Hepatic stellate cell (primary cell): ENCODE results near the gene LRRFIP1.

Experiments used
- DNase-seq: peaks from one replicate; pipeline ENCODE4 v3.0.0; 2011; ENCODE audit warnings: low spot score

Gene LRRFIP1

DNA sequence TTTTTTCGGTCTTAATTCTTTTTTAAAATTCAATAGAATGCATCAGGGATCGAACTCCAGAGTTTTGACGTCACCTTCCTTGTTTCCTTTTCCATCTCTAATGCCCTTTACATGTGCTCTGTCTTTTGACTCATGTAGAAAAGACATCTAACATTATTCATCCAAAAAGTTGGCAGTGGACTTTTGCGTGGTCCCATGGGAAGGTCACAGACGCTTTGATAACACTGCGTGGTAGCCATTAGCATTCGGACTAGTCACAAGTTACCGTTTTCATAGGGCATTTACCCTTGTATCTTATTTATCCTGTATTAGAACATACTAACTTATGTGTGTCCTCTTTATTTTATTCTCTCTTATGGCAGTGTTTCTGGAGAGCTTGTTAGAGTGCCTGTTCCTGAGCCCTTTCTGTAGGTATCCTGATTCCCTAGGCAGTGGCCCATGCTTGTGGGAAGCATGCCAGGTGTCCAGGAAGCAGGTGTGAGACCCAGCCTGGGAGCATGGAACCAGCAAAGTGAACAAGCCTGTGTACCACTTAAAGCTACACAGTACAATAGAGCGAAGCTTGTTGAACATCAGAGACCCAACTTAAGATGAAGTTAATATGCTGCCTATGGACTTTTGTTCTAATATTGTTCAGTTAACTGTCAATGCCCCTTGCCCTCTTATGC lies 97.6 kb downstream of the LRRFIP1 start:
- no peak for DNase-seq

- no peak for DNase-seq
Measured at GRCh38 chr2:237725661-237726060, 98.3 kb downstream of the LRRFIP1 start.

DNA sequence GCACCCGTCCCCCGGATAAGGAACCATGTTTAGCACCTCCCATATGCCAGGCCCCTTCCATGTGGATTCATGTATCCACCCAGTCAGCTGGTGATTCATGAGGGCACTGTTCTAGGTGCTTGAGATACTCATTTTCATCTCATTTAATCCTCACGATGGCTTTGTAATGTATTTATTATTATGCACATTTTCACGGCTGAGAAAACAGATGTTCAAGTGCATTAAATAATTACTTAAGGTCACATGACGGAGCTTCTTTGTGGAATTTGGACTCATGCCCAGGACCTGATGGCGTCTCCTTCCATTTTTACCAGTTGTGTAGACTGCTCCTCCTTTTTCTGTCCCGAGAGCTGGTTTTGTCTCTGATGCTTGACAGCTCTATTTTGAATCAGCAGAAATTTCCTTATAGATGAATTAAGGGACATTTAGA lies 99.0 kb downstream of the LRRFIP1 start:
- DNase-seq: peak; percentile 54

GRCh38 chr2:237727363-237727762 lies 100.0 kb downstream of the LRRFIP1 start:
- no peak for DNase-seq

DNA sequence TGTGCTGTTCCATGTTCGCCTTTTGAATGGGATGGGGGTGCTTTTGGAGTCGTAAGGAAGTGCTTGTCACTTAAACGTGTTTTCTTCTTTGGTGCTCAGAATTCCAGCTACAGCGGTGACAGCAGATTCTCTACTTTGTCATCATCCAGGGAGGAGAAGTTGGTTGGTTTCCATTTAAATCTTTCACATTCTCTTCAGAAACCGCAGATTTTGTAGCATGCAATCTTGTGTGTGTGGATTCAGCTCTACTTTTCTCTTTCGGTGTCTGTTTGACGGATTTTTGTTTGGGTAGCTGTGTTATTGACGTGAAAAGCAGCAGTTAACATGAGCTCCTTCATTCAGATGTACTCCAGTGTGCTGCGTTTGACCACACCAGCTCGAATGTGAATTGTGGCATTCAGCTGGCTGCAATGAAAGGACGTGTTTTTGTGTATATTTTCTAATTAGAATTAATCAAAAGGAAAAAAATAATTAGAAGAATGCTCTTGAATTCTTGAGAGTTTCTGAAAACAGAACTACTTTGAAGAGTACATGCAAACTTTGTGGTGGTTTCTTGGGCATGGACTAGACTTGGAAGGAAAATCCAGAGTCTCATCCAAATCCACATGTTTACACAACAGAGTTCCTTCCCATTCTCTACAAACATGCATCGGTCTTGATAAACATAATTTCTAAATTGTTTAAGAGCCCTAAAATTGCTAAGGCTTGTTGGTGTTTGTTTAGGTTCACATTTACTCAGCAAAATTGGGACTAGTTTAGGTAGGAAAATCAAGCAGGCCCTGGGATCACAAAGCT lies 102.5 kb downstream of the LRRFIP1 start:
- no peak for DNase-seq

DNA sequence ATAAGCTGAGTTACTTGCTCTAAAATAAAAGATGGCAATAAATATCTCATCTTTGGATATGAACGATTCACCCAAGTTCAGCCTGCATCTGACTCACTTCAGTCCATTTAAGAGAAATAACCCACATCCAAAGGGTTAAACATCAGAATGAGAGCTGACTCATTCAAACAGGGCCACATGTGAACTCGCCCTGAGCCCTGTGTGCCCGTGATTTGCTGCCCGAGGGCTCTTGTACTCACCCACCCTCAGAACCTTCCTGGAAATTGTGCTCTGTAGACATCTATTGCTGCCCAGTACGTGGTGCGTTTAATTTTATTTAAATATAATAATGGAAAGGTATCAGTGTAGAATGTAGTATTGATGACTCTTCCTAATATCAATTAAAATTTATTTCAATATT lies 104.3 kb downstream of the LRRFIP1 start:
- peak; percentile 64 for DNase-seq

DNA sequence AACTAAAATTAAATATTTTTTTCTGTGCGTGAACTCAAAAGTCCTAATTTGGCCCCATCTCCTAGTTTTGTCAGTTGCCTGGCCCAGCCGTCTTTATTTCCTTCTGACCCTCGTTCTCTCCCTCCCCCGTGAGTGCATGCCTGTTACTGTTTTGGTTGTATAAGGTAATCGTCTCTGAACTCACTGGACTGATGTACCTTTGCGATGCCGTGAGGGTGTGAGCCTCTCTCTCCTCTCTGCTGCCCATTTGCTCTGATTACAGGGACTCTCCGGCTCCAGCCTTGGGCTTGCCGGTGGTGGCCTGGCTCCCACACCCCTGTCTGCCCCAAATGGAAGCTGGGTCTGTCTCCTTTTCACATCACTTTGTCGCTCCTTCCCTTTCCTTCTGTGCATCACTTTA lies 104.7 kb downstream of the LRRFIP1 start:
- DNase-seq: no peak

DNA sequence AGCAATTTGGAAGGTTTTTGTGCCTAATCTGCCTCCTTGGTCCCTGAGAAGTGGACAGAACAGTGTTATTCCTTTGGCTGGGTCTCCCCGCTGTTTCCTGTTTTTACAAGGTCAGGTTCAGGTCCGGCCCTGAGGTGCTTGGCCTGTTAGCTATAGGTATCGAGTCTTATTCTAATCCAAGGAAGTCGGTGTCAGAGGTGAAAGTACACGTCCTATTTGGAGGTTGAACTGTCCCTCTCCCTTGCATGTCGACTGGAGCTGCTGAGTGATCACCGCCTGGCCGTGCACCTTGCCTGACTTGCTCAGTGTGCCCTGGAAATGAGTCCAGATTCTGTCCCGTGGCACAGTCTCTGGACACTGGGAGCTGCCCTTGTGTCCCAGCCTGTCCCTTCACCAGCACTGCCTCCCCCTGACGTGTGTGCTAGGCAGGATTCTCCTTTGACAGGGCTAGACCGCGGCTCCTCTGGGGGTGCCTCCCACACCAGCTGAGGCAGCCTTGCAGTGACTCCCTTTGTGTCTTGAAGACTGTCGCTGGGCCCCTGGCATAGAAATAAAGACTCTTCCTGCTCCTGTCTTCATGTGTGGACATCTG lies 105.5 kb downstream of the LRRFIP1 start:
- no peak for DNase-seq

DNA sequence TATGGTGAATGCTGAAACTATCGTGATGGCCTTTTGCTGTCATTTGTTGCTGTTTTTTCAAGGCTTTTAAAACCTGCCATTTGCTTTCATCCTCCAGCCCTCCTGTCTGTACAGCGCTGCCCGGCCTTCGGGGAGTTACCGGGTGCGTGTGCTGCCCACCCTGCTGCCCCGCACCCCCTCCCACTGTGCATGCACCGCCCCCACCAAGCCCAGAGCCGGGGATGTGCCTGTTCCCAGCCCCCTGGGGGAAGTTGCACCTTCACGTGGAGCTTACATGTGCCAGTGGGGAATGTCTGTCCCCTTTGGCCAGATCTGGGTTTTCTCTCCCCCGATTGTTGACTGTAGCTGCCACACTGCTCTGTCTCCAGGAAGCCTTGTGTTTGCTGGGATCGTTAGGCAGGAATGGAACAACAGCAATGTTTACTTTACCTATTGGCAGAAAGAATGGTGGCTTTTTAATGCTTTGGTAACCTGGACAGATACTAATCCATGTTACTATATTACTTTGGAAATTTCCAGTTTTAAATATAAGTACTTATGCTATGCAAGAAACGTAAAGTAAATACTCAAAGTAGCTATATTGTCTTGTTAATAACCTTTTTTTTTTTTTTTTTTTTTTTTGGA lies 106.4 kb downstream of the LRRFIP1 start:
- DNase-seq: no peak

DNA sequence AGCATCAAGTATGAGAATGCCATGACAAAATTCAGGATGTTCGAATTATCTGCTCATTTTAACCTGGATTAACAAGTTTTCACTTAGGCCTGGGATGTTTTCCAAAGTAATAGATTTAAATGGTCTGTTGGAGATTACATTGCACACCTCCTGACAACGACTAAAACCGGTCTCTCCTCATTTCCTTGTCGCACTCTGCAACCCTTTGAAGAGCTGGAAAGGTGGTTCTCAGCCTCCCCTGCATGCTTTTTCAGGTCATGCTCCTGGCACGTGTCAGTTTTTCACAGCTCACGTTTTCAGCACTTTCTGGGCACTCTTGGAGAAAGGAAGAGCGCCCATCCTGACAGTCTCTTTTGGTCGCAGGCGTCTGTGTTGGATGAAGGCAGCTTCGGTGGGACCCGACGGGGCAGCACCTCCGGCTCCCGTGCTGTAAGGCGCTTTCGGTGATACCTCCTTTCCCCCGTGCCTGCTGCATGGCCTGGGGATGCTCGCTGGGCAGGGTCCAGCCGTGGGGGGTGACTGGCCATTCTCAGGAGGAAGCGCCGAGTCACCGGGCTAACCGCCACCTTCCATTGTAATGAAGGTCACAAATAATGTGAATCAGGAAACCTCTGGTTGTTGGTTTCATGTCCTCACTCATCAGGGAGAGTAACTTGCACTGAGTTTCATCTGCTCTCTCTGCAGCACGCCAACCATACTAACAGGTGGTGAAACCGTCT lies 107.7 kb downstream of the LRRFIP1 start:
- no peak for DNase-seq

DNA sequence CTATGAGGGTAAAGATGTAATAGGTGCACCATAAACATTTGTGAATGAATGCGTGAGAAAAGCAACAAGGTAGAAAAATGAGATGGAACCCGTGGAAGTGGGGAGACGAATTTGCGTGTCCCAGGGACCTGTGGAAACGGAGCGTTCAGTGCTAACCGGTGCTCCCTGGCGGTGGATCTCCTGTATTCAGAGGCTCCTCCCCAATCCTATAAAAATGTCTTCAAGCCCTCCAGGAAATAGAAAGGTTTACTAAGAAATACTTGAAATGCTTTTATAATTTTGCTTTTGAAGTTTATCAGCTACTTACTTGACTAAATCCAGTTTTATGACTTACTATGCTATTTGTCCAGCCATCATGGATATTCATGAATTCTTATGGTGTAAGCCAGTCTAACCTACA lies 108.4 kb downstream of the LRRFIP1 start:
- no peak for DNase-seq

DNA sequence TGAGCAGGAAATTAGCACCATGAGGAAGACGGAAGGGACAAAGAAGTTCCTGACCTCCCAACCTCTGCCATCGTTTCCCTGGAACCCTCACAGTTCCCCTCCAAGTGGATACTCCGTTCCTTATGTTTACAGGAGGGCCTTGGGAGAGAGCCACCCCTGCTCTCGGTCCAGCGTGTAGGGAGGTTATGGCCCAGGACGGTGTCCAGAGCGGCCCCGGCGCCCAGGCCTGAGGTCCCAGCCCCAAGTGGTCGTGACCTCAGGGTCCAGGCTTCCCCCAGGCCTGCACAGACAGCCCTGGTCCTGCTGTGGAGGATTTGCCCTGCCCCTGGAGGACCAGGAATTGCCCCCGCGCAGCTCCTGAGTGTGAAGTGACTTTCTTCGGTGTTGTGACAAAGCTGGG lies 109.4 kb downstream of the LRRFIP1 start:
- DNase-seq: no peak

DNA sequence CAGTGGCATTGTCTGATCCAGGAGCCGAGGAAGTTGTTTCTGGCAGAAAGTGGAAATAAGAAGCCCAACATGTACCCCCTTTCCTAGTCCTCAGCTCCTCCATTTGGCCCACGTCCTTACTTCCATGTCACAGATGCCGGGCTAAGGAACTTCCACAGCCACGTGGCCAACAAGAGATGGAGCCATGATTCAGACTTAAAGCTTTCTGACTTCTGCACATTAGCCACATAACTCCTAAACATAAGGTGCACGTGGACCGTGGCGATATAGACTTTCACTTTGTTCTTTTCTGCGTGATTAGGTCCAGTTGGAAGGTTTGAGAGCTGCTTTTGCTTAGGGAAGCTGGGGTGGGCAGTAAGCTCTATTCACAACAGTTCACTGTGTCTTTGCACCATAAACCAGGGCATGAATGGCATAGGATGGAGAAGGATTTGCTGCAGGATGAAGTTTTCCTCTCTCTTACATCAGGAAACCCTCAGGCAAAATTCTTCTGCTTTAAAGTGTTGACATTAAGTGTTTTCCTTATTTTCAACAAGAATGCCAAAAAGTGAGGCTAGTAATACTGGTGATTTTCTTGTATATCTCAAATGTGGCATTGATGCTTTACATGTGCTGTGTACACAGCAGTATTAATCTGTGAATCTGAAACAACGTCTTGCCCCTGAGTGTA lies 109.9 kb downstream of the LRRFIP1 start:
- DNase-seq: no peak

DNA sequence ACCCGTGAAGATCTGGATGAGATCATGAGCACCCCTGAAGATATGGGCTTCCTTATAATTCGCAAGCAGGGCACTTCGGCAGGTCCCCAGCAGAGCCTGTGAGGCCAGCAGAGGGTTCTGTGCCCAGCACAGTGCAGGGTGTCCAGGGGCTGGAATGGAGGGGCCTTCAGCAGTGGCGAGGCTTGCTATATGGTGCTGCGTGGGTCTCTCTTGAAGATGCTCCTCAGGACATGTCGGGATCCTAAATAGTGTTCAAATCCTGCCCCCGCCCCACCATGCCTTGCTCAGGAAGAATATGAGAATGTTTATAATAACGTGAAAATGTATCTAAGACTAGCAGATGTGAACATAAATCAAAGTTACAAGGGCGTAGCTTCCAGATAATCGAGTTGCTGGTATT lies 110.9 kb downstream of the LRRFIP1 start:
- DNase-seq: no peak

DNA sequence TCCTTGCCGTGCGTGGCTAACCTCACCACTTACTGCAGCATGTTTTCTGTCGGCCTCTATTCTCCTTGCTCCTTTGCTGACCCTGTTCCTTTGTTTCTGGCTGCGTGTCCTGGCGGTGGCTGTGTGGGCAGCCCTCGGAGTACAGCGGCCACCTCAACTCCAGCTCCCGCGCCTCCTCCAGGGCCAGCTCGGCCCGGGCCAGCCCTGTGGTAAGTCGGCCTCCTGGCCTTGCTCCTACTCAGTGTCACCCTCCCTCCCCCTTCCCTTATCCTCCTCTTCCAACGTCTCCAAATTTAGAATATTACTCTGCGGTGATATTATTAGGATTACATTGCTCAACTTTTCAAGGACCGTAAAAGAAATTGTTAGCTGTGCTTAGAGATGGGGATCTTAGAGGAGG lies 111.7 kb downstream of the LRRFIP1 start:
- DNase-seq: peak; percentile 66

DNA sequence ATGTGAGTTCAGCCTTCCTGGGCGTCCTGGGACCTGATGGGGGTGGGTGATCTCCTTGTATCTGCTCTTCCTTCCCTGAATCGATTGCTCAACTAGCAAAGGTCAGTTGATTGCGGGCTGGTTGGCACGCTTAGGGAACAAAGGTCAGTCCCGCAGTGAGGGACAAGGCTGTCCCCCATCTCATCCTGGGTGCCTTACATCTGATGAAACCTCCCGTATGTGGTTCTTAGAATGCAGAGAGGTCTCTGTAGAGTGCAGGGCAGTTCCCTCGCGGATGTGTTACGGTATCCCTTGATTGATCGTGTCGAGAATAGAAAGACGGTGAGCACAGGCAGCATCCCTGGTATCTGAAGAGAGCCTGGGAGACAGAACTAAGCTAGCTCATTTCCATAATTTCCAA lies 114.8 kb downstream of the LRRFIP1 start:
- no peak for DNase-seq

DNA sequence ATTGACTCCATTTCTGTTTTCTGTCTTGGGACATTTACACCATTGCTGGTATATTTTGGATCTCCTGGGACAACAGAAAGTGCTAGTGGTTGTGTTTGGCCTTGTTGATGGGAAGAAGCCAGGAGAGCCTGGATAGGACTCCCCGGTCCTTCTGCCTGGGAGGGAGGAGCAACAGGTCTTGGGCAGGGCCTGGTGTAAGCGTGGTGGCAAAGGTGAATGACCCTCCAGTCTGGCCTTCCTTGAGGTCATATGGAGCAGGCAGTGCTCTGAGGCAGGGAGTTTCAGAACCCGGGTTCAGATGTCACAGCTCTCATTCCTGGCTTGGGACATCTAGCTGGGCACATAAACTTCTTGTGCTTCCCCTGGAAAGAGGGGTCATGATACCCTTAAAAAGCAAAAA lies 115.2 kb downstream of the LRRFIP1 start:
- DNase-seq: no peak

DNA sequence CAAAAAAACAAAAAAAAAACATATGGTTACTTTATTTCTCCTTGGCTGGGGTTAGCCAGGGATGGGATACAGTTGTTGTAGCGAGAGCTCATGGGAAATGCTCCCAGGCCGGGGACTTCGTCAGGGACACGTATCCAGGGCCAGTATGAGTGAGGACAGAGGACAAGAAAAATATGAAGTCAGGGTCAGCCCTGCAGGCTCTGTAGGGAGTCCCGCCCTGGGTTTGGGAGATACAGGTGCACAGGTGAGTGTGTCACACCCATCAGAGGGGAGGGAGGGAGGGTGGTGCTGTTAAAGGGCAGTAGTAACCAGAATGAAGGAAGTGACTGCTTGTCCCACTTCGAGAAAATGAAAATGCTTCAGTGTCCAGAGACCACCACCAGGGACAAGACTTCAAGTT lies 115.6 kb downstream of the LRRFIP1 start:
- no peak for DNase-seq

- peak; percentile 68 for DNase-seq
Measured at GRCh38 chr2:237743561-237744269, 116.3 kb downstream of the LRRFIP1 start.

DNA sequence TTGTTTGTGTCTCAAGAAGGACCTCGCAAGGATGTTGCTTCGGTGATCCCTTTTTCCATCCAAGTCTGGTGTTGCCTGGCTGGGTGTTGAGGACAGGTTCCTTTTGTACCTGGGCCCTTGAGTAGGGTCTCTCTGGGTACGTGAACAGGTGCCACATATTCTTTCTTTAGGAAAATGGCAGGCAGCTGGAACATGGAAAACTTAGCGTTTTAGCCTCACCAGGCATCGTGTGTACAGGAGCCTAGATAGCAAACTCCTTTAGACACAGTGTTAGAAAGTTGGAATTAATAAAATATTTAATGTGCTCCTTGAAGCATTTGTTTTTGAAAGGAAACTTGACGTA lies 116.9 kb downstream of the LRRFIP1 start:
- no peak for DNase-seq

DNA sequence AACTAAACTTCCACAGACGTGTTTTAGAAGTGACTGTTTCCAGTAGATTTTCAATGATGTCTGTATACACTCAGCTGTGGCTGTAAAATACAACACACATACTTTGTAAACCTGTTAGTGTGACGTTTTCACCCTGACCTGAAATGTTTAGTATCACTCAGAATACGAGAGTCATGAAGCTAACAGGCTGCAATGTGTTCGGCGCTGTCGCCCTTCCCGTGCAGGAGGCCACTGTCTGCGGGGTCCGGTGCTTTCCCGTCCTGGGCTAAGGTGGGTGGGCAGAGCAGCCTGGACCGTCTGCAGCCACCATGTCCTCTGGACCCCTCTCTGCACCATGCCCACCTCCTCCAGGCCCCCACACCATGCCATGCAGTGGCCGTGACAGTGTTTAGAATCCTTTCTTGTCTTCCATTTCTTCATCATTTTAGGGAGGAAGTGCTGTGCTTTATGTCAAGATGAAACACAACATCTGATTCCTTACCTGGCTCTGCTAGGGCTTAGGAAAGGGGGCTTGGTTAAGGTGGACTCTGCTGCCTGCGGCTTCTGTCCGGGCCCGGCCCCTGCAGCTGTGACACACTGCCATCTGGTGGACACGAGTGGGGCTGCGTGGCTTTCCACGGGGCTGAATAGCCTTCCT lies 117.3 kb downstream of the LRRFIP1 start:
- DNase-seq: peak; percentile 86
